ENCODE measurements around the gene NFATC2.

NFATC2 gene

DNA sequence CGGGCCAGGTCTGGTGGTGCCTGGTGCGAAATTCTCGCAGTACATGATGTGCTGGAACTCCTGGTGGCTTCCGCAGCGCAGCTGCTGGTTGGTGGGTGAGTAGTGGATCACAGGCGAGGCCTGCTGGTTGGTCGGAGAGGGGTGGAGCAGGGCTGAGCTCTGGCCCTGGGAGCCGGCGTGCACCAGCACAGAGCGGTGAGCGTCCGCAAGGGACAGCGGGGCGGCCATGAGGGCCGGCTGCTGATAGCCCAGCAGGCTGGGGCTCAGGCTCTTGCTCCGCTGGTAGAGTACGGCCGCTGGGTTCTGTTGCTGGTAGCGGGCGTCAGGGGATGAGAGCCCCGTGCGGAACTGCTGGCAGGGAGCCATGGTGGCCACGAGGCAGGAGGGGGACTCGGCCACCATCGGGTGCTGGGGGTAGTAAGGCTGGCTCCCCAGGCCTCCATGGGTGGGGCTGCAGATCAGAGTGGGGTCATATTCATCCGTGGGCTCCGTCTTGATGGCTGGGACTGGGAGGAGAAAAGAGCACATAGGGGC is 110.2 kb downstream of the NFATC2 start:
- no peak for DNase-seq (ENCODE audit: low read depth in 2 of 2)

DNA sequence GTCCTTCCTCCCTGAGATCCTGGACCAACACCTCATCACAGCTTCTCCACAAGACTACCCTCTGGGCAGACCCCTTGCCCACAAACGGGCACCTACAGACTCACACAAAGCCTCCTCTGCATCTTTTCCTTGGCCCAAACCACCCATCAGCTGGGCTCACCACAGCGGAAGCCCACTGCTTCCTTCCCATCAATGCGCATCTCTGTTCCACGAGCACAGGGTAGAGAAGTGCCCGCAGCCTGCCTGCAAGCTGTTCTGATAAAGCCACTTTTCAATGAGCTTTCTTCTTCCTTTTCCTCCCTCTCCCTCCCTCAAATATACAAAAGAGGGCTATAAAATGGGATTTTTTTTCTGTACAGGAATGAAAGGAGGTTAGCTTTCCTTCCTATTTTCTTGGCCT is 111.2 kb downstream of the NFATC2 start:
- no peak for DNase-seq (ENCODE audit: low read depth in 2 of 2)

DNA sequence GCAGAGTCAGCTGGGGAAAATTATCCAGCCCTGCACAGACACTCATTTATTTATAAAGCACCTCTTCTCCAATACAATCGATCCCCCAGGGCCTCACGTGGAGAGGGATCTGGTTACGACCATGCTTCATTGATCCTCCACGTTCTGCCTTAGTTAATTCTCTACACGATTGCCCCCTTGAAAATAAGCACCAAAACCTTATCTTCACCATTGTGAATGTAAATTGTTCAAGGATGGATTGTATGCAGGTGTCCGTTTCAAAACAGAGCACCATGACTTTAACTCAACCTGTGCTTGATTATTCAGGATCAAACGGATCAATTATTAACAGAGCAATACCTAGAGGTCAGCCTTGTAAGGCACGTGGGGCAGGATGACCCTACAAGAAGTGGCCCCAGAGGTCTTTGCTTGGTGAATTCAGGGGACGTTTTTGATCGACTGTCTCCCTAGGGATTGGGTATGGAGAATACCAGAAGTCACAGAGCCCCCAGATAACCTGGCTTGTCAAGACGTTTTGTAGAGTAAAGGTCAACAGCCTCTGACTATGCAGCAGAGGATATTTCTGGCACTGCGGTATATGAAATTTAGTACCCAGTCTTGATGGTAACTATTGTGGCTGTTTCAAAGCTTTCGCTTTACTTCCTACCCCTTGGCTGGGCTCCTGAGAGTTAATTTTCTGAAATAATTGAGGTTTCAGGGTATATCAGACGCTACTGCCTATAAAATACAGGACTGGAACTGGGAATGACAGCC is 112.1 kb downstream of the NFATC2 start:
- no peak for DNase-seq (ENCODE audit: low read depth in 2 of 2)

DNA sequence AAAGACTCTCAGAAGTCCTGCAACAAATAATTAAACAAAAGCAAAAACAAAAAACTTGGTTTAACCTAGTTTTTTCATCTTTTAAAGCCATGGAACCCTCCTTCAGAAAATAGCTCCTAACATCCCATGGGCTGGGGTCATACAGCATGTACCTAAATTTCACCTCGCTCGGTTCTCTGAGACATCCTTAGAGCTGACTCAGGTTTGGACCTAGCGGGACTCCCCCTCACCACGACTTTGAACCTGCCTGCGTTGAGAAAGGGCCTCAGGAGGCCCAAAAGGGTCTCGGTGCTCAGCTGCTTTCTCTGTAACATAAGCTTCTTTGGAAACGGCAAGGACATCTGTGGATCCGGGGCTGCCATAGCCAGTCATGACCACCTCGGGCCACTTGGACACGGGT is 112.8 kb downstream of the NFATC2 start:
- no peak for DNase-seq (ENCODE audit: low read depth in 2 of 2)

DNA sequence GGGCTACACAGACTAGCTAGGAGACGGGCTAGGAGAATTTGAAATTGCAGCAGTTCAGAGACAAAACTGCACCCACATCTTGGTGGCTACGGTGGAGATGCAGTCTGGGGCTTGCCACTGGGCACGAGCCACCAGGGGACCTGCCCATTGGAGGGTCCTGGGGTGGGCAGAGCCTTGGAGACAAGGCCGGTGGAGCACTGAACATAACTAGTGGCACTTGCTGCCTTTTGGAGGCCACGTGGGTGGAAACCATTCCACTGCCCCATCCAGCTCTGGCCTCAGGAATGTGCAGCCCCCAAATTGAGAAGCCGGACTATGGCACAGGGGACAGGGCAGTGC is 113.4 kb downstream of the NFATC2 start:
- DNase-seq (ENCODE audit: low read depth in 2 of 2) = no peak

DNA sequence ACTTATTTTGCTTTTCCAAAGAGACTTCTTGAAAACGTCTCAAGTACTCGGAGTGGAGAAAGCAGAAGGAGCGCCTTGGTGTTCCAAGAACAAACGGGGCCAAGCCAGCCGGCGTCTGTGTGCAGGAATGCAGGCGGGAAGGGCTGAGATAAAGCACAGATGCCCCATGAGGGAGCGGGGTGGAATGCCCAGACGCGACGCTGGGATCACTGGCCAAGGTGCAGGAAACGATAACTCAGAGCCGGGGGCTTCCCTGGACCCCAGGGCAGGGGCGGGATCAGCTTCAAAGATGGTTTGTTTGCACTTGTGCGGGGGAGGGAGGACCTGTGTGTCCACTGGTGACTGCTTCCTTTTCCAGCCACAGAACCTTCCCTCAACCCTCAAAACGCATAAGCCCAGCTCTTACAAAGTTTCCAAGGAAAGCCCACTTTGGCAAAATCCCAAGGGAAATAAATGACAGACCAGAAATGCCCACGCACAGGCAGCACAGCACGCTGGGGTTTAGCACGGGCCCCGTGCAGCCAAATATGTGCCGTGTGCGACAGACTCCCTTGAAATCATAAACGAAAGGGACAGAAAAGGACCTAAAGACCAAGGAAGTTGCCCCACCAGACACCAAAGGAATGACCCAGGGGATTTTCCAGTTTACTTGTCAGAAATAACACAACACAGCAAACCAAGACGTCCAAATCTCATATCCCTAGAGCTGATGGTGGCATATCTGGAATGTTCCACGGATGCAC is 113.9 kb downstream of the NFATC2 start:
- no peak for DNase-seq (ENCODE audit: low read depth in 2 of 2)

DNA sequence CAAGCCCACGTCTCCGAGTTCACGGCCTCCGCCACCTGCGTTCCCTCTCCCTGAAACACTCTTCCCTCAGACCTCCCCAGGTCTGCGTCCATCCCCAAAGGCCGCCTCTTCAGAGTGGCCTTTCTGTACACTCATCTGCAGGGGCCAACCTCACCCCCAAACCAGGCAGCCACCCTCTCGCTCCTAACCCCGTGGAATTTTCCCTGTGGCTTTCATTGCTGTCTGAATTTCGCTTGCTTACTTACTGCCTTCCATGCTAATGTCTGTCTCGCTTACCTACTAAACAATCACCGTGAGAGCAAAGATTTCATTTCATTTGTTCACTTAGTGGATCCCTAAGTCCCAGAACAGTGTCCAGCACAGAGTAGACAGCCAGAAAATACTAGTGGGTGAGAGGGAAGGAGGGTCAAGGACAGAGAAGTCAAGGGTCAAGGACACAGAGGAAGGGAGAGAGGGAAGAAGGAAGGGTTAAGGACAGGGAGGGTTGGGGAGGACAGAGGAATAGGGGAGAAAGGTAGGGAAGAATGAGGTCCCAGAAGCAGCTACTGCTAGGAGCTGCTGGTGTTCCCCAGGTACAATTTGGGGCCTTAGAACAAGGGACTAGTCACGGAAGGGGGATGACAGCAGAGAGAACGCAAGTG is 114.7 kb downstream of the NFATC2 start:
- DNase-seq (ENCODE audit: low read depth in 2 of 2) = no peak

DNA sequence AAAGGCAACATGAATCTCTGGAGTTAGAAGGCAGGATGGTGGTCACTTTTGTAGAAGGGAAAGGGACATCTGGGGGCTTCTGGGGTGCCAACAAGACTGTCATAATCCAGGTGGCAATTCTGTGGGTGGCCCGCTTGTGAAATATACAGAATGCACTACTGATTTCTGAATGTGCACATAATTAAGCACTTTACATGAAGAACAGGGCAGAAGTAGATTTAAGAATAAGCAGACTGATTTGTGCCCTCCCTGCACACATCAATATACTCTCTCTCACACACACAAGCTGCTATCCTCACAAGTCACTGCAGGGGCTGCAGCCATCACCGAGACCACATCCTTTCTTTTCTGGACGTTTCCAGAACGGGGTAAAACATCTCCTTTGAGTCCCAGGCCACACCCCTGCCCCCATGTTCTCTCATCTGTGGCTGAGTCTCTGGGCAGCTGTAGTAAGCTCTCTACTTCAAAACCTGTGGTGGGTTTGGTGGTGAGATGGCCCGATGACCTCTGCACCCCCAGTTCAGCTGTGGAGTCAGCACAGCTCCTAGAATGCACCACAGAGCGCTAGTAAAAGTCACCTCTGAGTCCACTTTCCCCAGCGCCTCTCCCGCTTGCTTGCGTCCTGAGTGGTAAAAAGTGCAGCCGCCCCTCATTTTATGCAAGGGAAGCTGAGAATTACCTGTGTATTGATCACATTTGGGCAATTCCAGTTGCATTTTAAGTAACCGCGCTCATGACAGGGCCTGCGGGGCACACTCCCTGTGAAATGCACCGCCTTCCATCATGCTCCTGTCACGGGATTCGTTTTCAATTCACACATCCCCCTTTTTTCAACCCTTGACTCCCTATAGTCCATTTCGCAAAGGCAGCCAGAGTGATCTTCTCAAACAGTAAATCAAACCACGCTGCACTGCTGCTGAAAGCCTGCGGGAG is 115.5 kb downstream of the NFATC2 start:
- DNase-seq (ENCODE audit: low read depth in 2 of 2) = no peak

DNA sequence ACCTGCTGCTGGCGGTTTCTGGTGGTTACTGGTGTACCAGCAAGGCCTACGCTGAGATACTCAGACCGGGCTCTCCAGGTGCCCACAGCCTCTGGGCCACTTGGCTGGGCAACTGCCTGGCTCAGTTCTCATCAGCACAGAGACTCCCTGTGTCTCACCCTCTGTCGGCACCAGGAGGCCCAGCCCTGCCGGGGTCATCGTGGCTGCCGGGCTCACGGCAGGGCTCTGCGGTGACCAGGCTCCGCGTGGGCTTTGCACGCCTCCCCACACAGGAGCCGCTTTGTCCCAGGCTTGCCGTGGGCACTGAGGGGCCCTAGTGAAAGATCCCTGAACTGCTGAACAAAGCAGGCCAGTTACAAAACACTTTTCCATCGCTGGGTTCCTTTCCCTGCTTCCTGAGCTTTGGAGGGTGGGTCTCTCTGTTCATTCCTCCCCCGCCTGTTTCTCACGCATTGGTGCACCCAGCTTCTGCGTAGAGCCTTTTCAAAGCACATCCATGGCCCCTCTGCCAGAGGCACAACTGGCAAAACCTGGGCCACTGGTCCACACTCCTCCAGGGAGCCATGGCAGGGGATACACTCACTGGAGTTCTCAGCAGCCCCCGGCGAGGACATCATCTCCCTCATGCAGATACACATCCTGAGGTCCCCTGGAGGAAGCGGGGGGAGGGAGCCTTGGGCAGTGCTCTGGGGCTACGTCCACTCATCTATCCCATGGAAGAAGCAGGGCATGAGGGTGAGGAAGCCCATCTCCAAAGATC is 117.0 kb downstream of the NFATC2 start:
- DNase-seq (ENCODE audit: low read depth in 2 of 2) = no peak

DNA sequence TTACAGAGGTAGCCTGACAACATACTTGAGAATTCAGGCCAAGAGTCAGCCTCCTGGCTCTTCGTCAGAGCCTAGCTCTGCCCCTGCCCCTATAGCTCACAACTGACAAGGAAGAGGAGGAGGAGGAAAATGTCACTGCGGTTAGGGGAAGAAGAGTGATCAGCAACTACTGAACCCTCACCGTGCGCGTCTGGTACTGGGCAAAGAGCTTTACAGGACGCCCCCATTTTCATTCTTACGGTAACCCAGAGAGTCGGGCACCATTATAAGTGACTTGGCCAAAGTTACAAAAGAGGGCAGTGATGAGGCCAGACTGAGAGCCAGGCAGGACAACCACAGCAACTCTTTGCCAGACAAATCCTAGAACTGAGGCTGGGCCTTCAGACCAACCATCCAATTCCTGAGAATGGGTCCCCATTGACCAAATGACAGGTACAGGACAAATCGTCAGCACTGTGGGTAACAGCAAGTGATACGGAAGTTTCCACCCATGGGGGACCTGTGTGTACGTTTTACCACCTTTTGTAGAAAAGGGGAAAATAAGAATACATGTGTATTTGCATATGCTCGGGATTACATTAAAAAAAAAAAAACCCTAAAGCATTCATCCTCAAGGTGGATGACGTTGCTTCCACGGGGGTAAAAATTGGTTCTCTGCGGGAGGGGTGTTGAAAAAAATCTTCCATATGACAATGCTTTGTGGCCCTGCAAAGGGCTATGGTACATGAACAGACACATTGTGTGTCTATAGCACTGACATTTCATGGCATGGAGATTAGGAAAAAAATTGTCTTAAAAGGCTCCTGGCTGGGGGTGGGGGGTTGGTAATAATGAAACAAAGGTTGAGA is 118.0 kb downstream of the NFATC2 start:
- DNase-seq (ENCODE audit: low read depth in 2 of 2) = no peak

DNA sequence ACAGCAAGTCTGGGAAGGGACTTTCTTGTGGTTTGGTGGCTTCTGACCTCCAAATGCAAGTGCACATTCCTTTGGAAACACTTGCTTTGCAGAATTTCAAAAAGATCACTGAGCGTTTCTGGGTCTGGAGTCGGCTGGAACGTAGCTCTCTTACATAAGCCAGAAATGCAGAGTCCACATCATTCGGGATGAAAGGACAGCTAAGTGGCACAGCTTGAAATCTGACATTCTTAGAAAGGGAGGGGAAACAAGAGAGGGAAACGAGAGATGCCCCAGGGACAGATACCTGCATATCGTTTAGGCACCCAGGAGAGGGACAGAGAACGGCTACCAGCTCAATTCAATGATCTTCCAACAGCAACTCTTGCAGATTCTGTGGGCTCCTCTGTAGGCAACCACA is 118.7 kb downstream of the NFATC2 start:
- DNase-seq (ENCODE audit: low read depth in 2 of 2) = no peak

DNA sequence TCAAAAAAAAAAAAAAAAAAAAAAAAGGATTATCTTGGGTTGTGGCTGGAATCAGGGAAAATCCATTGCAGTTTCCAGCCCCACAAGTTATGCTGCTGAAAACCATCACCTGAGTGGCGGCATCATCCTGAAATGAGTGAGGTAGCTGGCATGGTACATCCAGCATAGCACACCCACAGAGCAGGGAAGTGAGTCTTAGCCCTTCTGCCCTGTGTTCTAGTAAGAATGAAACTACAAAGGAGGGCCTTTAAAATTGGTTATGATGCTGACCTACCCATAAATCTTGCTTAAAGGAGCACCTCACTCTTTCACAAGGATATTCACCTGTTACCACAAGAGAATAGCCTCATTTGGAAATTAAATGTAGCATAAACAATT is 119.2 kb downstream of the NFATC2 start:
- no peak for DNase-seq (ENCODE audit: low read depth in 2 of 2)

DNA sequence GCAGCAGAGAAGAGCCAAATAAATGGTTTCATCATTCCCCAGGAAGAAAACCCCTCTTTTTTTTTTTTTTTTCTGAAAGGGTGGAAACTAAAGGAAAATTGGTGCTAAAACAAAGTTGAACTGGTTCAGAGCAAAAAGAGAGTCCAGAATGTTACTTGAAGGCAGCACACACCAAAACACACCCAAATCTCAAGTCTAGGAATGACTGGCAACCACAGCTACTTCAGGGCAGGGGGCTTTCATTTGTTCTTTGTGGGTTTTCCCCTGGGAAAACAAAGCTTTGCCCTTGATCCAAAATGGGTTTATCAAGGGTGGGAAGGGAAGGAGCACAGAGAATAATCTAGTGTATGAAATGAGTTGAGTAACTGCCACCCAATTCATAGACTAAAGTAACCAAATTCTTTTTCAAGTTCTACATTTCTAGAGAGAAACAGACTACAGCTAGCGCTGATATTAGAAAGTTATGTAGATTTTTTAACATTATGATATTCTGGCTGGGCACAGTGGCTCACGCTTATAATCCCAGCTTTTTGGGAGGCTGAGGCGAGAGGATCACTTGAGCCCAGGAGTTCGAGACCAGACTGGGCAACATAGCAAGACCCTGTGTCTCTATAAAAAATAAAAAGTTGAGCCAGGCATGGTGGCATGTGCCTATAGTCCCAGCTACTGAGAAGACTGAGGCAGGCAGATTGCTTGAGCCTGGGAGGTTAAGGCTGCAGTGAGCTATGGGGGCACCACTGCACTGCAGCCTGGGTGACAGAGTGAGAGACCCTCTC is 119.8 kb downstream of the NFATC2 start:
- DNase-seq (ENCODE audit: low read depth in 2 of 2) = no peak

DNA sequence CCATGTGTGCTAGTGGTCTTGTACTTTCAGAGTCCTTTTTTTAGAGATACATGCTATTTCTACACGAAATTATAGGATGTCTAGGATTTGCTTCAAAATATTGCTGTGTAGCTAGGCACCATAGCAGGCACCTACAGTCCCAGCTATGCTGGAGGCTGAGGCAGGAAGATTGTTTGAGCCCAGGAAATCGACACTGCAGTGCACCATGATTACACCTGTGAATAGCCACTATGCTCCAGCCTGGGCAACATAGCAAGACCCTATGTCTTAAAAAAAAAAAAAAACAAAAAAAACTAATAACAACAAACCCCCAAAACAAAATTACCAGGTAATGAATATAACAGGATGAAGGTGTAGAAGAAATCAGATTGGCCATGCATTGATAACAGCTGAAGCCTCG is 121.7 kb downstream of the NFATC2 start:
- DNase-seq (ENCODE audit: low read depth in 2 of 2) = no peak

DNA sequence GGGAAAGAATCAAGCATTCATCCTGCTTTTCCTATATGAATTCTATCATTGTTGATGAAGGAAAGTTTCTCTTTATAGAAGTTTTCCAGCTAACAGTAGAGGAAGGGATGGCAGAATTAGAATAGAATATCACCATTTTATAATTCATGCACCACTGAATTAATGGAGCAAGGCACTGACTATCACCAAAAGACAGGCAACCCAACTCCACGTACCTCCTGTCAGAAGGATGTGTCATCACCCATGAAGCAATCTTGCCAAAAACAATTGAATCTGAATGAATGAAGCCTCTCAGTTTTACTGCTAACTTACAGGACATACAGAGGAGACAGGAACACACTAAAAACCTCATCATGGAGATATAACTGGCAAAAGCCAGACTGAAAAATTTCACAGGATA is 122.4 kb downstream of the NFATC2 start:
- DNase-seq (ENCODE audit: low read depth in 2 of 2) = no peak

DNA sequence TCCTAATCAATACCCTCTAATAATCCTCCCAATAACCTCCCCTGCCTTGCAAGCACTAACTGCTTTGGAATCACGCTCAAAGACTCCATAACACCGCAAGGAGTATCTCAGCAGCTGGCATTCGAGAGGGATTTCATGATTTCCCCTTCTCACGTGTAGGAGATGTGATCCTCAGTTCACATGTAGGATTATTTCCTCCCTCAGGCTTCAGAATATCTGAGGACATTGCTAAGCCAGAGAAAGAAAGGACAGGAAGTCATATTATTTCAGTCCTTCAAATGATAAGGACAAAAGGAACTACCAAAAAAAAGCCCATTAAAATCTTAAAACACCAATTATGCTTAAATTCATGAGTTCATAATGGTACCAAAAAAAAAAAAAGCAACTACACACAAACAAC is 122.9 kb downstream of the NFATC2 start:
- DNase-seq (ENCODE audit: low read depth in 2 of 2) = no peak

DNA sequence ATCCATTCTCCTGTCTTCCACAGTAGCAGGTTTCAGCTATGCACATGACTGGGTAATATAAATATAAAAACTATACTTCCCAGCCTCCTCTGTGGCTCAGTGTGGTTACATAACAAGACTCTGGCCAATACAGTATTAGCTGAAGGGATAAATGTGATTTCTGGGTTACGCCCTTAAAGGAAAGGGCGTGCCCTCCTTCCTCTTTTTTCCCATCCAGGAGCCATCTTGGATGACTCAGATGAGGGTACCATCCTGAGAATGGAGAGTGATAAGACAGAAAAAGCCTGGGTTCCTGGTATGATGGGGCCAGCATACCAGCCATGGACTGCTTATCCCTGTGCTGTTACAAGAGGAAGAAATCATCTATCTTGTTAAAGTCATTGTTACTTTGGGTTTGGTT is 123.3 kb downstream of the NFATC2 start:
- DNase-seq (ENCODE audit: low read depth in 2 of 2) = no peak

DNA sequence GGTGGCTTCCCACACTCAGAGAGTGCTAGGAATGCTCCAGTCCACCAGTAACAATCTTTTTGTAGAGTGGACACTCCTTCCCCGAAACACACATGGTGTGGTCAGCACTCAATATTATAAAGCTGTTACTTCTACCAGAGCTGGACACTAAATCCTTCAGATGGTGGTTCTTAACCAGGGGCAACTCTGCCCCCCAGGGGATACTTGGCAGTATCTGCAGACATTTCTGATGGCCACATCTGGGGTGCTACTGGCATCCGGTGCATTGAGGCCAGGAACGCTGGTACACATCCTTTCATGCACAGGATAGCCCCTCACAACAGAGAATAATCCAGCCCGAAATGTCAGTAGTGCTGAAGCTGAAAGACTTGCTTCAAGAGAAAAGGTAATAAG is 124.4 kb downstream of the NFATC2 start:
- DNase-seq (ENCODE audit: low read depth in 2 of 2) = no peak

Data from stimulated activated CD4-positive, alpha-beta T cell treated with anti-CD3 and anti-CD28 coated beads, Interleukin-1b, Interleukin-23, amount 100 ng/mL, for 4 hours (primary cell).